Caco-2 (cell line): Measurements from ENCODE around the gene LCN1. TPM values are rescaled to one million over a fixed set of nuclear protein-coding genes. Genes with fewer than 3 reads are reported as not detected.

Experiments used
- BruUV-seq: library from RNA; stranded (reverse); fragments of 400-500 nt; replicated peaks from 2 replicates; lab custom pipeline; 2021; lab: Mats Ljungman, UMichigan
- CTCF ChIA-PET: fragments of 300-600 bp; sonication (Branson Sonifier 250); formaldehyde crosslinking; loops from one replicate; lab custom pipeline; 2022; ENCODE audit warnings: antibody characterized with exemption; lab: Charles Lee
- POLR2A ChIA-PET: fragments of 300-600 bp; sonication (Branson Sonifier 250); formaldehyde crosslinking; loops from one replicate; lab custom pipeline; 2022; ENCODE audit warnings: antibody characterized with exemption; lab: Charles Lee
- DNase-seq, 2 experiments: peaks; one replicate each; pipeline versions ENCODE4 v3.0.0 to v3.0.0-alpha.2; 2020 to 2022
- H3K27me3 ChIP-seq: replicated peaks from 2 replicates; pipeline ENCODE4 v1.6.0; 2011; ENCODE audit warnings: low read length; ENCODE audit not compliant: control insufficient read depth, insufficient read depth
- H3K36me3 ChIP-seq: 2 replicates; pipeline ENCODE4 v1.5.1; 2011; ENCODE audit warnings: low read length; ENCODE audit not compliant: control insufficient read depth, insufficient read depth
- H3K4me1 ChIP-seq: fragments of 250-450 bp; sonication (Bioruptor Pico); 2 replicates; pipeline ENCODE4 v1.5.1; 2020; ENCODE audit warnings: mild to moderate bottlenecking
- H3K4me3 ChIP-seq: 2 replicates; pipeline ENCODE4 v1.5.1; 2011; ENCODE audit warnings: low read depth, mild to moderate bottlenecking, control low read depth, low read length
- H3K9me3 ChIP-seq: fragments of 250-450 bp; sonication (Bioruptor Pico); 2 replicates; pipeline ENCODE4 v1.5.1; 2020; ENCODE audit warnings: mild to moderate bottlenecking, moderate library complexity
- H3K27ac Mint-ChIP-seq: one replicate; pipeline ENCODE4 v1.8.0; 2022; ENCODE audit warnings: mixed read lengths; ENCODE audit not compliant: unreplicated experiment
- H3K27me3 Mint-ChIP-seq: one replicate; pipeline ENCODE4 v1.8.0; 2022; ENCODE audit warnings: mixed read lengths; ENCODE audit not compliant: insufficient read depth, unreplicated experiment
- H3K36me3 Mint-ChIP-seq: one replicate; pipeline ENCODE4 v1.8.0; 2022; ENCODE audit warnings: mild to moderate bottlenecking, mixed read lengths; ENCODE audit not compliant: insufficient read depth, unreplicated experiment
- H3K4me1 Mint-ChIP-seq: one replicate; pipeline ENCODE4 v1.8.0; 2022; ENCODE audit warnings: low read depth, mixed read lengths; ENCODE audit not compliant: unreplicated experiment
- H3K4me3 Mint-ChIP-seq: one replicate; pipeline ENCODE4 v1.8.0; 2022; ENCODE audit warnings: mild to moderate bottlenecking, moderate library complexity, mixed read lengths; ENCODE audit not compliant: unreplicated experiment
- H3K9me3 Mint-ChIP-seq: one replicate; pipeline ENCODE4 v1.8.0; 2022; ENCODE audit warnings: mixed read lengths; ENCODE audit not compliant: unreplicated experiment
- CTCF ChIP-seq, 2 experiments: fragments of 200-600 bp in 1 of 2; IDR thresholded peaks; 1 replicate in 1 of 2; 2 replicates in 1 of 2; pipeline versions ENCODE4 v1.5.1 to v1.8.0; 2011 to 2022; ENCODE audit warnings: antibody characterized with exemption in 1 of 2, control low read depth in 1 of 2, inconsistent platforms in 1 of 2, low read depth in 1 of 2, low read length in 1 of 2, mild to moderate bottlenecking in 1 of 2, moderate library complexity in 1 of 2; ENCODE audit not compliant: insufficient read depth in 1 of 2, severe bottlenecking in 1 of 2, unreplicated experiment in 1 of 2
- intact Hi-C: fragments of 100-400 bp; cut with micrococcal nuclease; formaldehyde crosslinking; loops from one replicate; pipeline ENCODE4 v1.10.0; 2022; ENCODE audit not compliant: unreplicated experiment
- total RNA-seq: library from RNA; stranded (reverse); gene quantifications from 2 replicates; pipeline ENCODE4 v1.2.3, GENCODE V29; 2022

The LCN1 gene
- total RNA-seq, 1 experiment from 2014 or later, result not detected

DNA sequence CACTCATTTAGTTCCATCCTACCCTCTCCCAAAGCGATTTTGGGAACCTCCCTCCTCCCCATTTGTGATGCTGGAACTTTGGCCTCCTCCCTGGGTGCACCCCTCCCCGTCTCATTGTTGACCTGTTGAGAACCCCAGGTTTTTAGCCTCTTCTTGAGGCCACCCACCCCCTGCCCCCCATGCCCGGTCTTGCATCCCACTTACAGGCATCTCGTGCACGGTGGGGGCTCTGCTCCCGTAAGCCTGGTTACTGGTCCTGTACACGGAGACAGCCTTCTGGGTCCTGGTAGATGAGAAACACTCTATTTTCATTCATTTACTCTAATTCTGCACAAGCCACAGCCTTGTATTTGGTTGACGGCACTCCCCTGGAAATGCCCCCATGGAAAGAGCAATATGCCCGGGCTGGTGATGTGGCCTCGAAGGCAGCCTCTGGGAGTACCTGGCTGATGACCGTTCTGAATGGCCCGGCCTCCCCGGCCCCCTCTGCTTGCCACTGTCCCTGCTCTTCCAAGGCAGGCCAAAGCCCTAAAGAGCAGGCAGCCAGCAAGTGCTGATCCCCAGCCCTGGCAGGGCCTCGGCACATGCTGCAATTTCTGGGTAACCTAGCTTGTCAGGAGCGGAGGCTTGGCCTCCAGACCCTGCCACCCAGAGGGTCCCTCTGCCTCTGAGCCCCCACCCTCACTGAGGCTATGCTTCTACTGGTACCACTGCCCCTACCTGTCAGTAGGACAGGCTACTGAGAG is 22.7 kb upstream of the LCN1 start:
- Mint-ChIP-seq H3K27ac (no peak overlapping the region), H3K27me3 (no peaks in the 10 kb centered on the region), H3K36me3 (peaks cover 24% of the 10 kb centered on the region), H3K4me3 (peak overlapping the region; percentile 75), H3K4me1 (no peaks in the 10 kb centered on the region), H3K9me3 (no peaks in the 10 kb centered on the region)
- Histone ChIP-seq H3K4me1 (peaks cover 12% of the 10 kb centered on the region; the same call in 1 of the 2 replicates), H3K9me3 (no peaks in the 10 kb centered on the region), H3K27me3 (no peaks in the 10 kb centered on the region), H3K36me3 (peaks cover 5% of the 10 kb centered on the region), H3K4me3 (peak overlapping the region; percentile 91; the same call in 1 of the 2 replicates)
- CTCF ChIA-PET, result no interaction called here
- BruUV-seq, result no TSS peak
- no peak for DNase-seq
- intact Hi-C loops, result no loop called here
- POLR2A ChIA-PET, result no interaction called here
- no peak for TF ChIP-seq CTCF (IDR thresholded peaks at IDR 0.05; ENCODE audit: insufficient read depth in 1 of 2, low read depth in 1 of 2, low read length in 1 of 2, severe bottlenecking in 1 of 2, unreplicated experiment in 1 of 2)

GRCh38 chr9:135499326-135500070 is 21.7 kb upstream of the LCN1 start:
- Mint-ChIP-seq H3K4me1 (no peaks in the 10 kb centered on the region), H3K4me3 (peak overlapping the region; percentile 75), H3K9me3 (no peaks in the 10 kb centered on the region), H3K36me3 (peaks cover 28% of the 10 kb centered on the region), H3K27me3 (no peaks in the 10 kb centered on the region), H3K27ac (peak overlapping the region; percentile 80)
- intact Hi-C loops, result loop anchor here (2.0 kb wide), 1 partner anchor 19 kb away; no protein-coding TSS in a partner anchor
- H3K9me3 ChIP-seq, result no peaks in the 10 kb centered on the region
- H3K36me3 ChIP-seq, result peaks cover 6% of the 10 kb centered on the region
- H3K27me3 ChIP-seq, result no peaks in the 10 kb centered on the region
- H3K4me3 ChIP-seq, result peak overlapping the region; percentile 91
- CTCF ChIA-PET, result interaction anchor here (0.5 to 0.7 kb wide), 2 partner anchors 14 to 19 kb away, joined by 3 read pairs; no protein-coding TSS in a partner anchor
- peaks cover 12% of the 10 kb centered on the region; the same call in 1 of the 2 replicates for H3K4me1 ChIP-seq
- BruUV-seq, result TSS peak; percentile 50
- peak in 1 of 2 experiments; percentile 1 for TF ChIP-seq CTCF (IDR thresholded peaks at IDR 0.05; ENCODE audit: insufficient read depth in 1 of 2, low read depth in 1 of 2, low read length in 1 of 2, severe bottlenecking in 1 of 2, unreplicated experiment in 1 of 2)
- peak; percentile 94 to 95 for DNase-seq
- POLR2A ChIA-PET, result no interaction called here

- intact Hi-C loops, result loop anchor here (2.0 kb wide), 1 partner anchor 19 kb away; no protein-coding TSS in a partner anchor
- Mint-ChIP-seq H3K4me1 (no peaks in the 10 kb centered on the region), H3K27me3 (no peaks in the 10 kb centered on the region), H3K36me3 (peaks cover 34% of the 10 kb centered on the region), H3K9me3 (no peaks in the 10 kb centered on the region), H3K27ac (peak overlapping the region; percentile 89), H3K4me3 (peak overlapping the region; percentile 75)
- H3K4me3 ChIP-seq, result peak overlapping the region; percentile 91
- no peak for TF ChIP-seq CTCF (IDR thresholded peaks at IDR 0.05; ENCODE audit: insufficient read depth in 1 of 2, low read depth in 1 of 2, low read length in 1 of 2, severe bottlenecking in 1 of 2, unreplicated experiment in 1 of 2)
- POLR2A ChIA-PET, result no interaction called here
- no peaks in the 10 kb centered on the region for H3K27me3 ChIP-seq
- H3K4me1 ChIP-seq, result peaks cover 12% of the 10 kb centered on the region; the same call in 1 of the 2 replicates
- no TSS peak for BruUV-seq
- no peaks in the 10 kb centered on the region for H3K9me3 ChIP-seq
- no peak for DNase-seq
- peaks cover 9% of the 10 kb centered on the region for H3K36me3 ChIP-seq
- CTCF ChIA-PET, result interaction anchor here (0.5 kb wide), 1 partner anchor 19 kb away, joined by 3 read pairs; no protein-coding TSS in a partner anchor
Observed at GRCh38 chr9:135500071-135500524, 21.1 kb upstream of the LCN1 start.
